Renal cortex interstitium (tissue), 11 donors: ENCODE results near the gene NUDCD3. TPM values are rescaled to one million over a fixed set of nuclear protein-coding genes. Genes with fewer than 3 reads are reported as not detected.

ENCODE experiments used
- DNase-seq, 11 donors: peaks; one replicate each; pipeline ENCODE4 v3.0.0-alpha.2; 2013; ENCODE audit warnings: low read depth in 9 of 11, low spot score in 4 of 11; ENCODE audit errors: extremely low read depth in 1 of 11
- polyA plus RNA-seq, 3 donors: library from polyadenylated mRNA; unstranded; fragments of 120-200 nt; gene quantifications; one replicate each; pipeline ENCODE4 v1.2.1, GENCODE V29; 2013; ENCODE audit not compliant: insufficient read length in 3 of 3

NUDCD3 gene
- polyA plus RNA-seq, 3 donors = 81.7 to 96.9 (median 84.8) TPM

DNA sequence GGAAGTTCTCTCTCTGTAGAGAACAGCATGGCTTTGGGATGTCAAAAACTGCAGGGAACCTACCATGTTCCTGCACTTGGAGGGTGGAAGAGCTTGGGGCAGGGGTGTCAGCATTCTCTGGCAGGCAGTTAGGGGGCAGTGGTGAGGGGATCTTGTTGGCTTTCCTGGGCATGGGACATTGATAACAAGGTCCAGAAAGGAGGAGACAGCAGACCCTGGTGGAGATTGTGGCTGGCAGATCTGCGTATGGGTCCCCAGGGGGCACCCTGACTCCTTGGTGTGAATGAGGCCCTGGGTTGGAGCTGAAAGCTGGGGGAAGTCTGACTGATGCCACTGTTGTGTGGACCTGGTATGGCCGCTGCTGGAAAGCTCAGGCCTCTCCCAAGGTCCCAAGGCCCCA lies 142.2 kb downstream of the NUDCD3 start:
- no peak for DNase-seq

DNA sequence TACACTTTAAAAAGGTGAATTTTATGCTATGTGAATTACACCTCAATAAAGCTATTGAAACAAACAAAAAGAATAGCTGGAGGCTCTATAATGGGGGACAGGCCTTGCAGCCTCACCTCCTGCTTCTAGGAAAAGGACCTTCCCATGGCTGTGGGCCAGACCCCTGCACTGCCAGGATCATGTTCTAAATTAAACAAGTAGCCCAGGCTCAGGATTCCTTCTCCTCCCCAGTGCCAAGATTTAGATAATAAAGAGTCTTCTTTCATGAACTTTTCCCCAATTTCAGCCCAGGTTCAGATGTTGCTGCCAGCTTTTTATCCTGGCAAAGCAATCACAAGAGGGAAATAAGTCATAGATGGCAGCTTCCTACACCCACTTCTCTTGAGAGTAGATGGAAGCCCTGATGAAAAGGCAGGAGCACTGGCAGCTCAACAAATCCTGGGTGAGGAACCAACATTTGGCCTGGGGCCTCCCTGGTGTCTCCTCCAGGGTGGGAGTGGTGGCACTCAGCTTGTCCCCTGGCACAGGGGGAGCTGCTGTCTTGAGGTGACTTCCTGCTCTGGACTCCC lies 142.8 kb downstream of the NUDCD3 start:
- DNase-seq = no peak

DNA sequence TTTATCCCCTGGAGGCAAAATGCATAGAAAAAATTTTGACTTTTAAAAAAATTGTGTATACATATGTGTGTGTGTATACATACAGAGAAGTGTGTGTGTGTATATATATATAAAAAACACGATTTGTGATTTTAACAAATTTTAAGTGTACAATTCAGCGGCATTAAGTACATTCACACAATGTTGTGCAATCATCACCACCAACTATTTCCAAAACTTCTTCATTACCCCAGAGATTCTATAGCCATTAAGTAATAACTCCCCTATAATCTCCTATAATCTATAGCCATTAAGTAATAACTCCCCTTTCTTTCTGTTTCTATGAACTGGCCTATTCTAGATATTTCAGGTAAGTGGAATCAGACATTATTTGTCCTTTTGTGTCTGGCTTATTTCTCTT lies 144.4 kb downstream of the NUDCD3 start:
- no peak for DNase-seq

DNA sequence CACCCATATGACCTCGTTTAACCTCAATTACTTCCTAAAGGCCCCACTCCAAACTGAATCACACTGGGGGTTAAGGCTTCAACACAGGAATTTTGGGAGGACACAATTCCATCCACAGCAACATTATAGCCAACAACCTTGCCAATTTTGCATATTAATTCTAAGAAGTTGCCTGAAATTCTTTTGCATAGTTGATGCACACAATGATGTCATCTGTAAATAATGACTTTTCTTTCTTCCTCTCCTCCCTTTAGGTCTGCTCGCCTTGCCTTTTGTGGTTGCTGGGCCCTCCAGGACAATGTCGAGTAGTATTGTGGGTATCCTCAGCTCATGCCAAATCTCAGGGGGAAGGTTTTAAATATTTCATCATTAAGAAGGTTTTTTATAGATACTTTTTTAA lies 149.1 kb downstream of the NUDCD3 start:
- DNase-seq = no peak

DNA sequence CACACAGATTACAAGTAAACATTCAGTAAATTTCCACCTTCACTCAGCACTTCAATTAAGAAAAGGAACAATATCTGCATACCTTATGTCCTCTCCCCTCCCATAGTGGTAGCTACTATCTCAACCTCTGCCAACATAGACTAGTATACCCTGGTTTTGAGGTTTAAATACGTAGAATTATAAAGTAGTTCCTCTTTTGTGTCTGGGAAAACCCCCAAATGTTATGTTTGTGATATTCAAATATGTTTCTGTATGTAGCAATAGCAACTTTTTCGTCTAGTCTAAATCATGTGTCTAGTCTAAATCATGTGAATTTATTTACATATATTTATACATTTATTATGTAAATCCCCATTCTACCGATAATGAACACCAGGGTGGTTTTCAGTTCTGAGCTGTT lies 151.9 kb downstream of the NUDCD3 start:
- no peak for DNase-seq

GRCh38 chr7:44336491-44336890 lies 154.0 kb downstream of the NUDCD3 start:
- DNase-seq = no peak

- DNase-seq = no peak
Observed at GRCh38 chr7:44335184-44335583, 155.3 kb downstream of the NUDCD3 start.

DNA sequence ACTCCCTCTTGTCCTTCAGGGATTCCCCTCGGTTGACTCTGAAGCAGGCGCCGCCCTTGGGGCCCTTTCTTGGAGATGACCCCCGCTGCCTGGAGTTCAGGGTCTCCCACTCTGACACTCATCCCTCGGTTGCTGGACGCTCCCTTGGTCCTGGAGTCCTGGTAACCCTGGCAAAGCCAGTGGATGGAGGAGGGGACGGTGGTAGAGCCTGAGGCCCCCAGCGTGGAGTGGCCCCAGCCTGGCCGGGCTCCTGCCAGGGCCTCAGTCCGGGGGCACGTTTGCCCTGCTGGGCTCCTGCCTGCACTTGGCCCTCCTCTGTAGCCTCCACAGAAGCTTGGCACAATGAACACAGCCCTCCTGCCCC lies 155.7 kb downstream of the NUDCD3 start:
- no peak for DNase-seq

DNA sequence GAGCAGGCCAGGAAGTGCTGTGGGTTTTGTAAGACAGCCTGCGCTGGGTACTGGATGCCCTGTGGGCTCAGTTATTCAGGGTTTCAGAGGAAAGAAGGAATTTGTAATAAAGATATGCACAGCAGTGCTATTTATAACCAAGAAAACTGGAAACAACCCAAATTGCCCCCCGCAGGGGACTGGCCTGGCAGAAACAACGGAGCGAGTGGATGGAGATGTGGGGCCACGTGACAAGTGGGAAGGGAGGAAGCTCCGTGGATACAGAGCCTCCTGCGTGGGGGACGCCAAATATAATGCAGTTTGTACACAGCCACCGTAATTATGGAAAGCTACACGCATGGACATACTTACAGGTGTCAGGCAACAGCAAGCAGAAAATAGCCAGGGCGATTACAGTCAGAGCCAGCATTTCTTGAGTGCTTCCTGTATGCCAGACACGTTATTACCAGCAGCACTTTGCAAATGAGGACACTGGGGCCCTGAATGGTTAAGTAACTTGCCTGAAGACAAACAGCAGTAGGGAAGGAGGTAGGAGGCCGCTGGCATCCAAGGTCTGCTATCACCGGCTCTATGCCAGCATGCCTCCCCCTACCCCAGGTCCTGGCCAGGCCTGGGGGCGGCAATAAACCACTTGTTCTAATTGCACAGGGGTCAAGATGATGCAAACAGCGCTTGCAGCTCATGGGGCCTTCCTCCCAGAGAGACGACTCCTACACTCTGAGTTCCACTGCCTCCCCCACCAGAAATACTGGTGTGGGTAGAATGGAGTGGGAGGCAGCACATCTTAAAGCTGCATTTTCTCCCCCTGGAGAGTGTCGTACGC lies 156.3 kb downstream of the NUDCD3 start:
- DNase-seq = no peak

GRCh38 chr7:44331682-44332081 lies 158.8 kb downstream of the NUDCD3 start:
- no peak for DNase-seq

DNA sequence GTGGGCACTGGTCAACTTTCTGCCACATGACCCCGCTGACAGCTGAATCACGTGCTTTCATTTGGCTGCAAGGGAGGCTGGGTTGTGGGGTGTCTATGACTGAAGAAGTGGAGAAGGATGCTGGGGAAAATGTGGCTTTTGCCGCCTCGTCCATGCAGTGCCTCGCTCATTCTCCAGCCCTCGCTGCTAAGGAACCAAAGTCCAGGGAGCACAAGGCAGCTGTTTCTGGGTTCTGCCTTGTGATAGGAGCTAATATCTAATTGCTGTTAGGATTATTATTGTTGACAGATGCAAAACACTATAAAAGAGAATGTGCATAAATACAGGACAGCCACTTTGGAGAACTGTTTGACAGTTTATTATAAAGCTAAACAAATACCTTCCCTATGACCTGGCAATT lies 160.1 kb downstream of the NUDCD3 start:
- no peak for DNase-seq

GRCh38 chr7:44329888-44330287 lies 160.6 kb downstream of the NUDCD3 start:
- DNase-seq = no peak

Other genes starting within 250 kb of the NUDCD3 start
- 1 to 10 TPM; 1.7 to 3.7 (median 3.4) TPM for gene CAMK2B, start 165.1 kb downstream of the NUDCD3 start, polyA plus RNA-seq
- 1 to 10 TPM; 2.5 to 3.9 (median 3.3) TPM for gene NPC1L1, start 50.7 kb upstream of the NUDCD3 start, polyA plus RNA-seq
- gene DDX56, start 83.2 kb upstream of the NUDCD3 start, polyA plus RNA-seq = 100 to 1,000 TPM in 1 of 3 donors, 10 to 100 TPM in 2; 82.6 to 131 (median 91.3) TPM
- gene TMED4, start 91.6 kb upstream of the NUDCD3 start, polyA plus RNA-seq = 100 to 1,000 TPM; 134 to 175 (median 142) TPM
- gene OGDH, start 116.0 kb upstream of the NUDCD3 start, polyA plus RNA-seq = 10 to 100 TPM; 81.6 to 93.6 (median 84.2) TPM